HG02642 (cell line): Measurements from ENCODE around the gene MAP3K4.
"Not testable (repeated sequence)": the region's sequence is repeated elsewhere in the genome, so short reads cannot be mapped to it uniquely, and the experiment has no call there.

Source experiments
- ATAC-seq: cut with Tn5 transposase; IDR thresholded peaks from one replicate; pipeline ENCODE4 v1.9.1; 2021; ENCODE audit warnings: mild to moderate bottlenecking; ENCODE audit not compliant: unreplicated experiment, poor library complexity

MAP3K4 gene

DNA sequence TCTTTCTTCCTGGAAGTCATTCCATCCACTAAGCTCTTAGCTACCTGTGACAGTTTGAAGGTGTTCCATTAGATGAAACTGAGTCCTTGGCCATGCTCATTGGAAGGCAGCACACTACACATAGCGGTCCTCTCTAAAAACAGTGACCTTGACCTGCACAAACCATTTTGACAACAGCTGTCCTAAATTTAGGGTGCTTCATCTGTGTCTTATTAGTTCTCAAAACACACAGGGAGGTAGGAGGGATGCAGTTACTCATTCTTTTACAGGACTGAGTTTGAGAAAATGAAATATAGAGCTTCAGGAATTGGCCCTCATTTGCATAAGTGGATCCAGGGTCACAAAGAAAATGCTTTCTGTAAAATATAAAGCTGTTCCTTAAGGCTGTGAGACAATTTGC is 20.4 kb upstream of the MAP3K4 start:
- no peak for ATAC-seq

DNA sequence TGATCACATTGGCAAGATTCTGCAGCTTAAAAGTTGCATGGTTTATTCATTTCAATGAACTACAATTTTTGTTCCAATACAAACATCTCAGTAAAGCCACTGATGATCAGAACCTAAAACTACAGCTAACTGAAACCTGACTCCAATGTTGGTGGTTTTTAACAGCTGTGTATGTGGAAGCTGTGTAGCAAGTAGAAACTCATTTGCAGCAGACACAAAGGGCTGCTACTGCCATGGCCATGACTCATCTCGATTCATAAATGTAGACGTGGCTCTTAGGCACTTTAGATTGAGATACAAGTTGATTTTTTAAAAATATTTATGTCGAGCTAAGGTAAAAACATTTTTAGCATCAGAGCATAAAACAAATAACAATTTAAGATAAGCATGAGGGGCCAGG is 19.5 kb upstream of the MAP3K4 start:
- no peak for ATAC-seq

DNA sequence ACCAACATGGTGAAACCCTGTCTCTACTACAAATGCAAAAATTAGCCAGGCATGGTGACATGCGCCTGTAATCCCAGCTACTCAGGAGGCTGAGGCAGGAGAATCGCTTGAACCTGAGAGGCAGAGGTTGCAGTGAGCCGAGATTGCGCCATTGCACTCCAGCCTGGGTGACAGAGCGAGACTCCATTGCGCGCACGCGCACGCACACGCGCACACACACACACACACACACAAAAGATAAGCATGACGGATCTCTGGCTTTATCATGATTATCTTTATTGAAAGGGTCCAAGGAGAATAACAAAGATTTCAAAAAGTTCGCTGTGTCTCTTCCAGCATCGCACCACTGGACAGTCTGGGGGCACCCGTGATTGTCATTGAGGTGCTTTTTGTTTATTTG is 19.0 kb upstream of the MAP3K4 start:
- not testable (repeated sequence) for ATAC-seq

DNA sequence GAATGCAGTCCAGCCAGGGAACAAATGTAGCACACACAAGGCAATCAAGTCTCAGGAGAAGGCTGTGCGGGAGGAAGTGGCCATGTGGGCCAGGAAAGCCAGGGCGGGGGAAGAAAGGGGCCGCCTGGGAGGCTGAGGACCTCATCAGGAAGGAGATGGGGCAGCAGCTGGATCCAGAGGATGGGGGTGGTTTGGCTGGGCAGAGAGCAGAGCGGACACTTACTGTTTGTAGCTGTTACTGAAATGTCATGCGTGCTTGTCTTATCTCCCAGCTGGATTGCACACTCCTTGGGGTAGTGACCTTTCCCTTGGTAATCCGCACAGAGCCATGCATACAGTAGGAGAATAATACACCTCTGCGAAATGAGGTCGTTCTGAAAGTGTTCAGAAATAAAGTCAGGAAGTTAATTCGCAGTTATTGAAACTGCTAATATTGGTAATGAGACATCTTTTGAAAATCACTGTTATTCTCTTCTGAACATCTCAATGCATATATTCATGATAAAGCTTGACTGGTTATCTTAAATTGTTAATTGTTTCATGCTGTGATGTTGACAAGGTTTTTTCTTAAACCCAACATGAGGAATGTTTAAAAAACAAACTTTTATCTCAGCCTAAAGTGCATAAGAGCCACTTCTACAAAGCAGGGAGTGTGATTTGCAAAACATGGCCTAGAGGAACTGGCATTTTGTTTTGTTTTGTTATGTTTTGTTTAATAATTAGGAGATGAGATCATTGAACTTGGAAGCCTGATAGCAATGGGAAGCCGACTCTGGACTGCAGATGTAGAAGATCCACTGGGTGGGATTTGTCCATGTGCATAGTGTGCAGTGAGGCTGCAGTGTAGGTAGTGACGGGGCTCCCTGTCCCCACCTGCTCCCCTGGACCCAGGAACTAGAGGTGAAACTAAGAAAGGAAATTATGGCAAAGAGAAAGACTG is 18.0 kb upstream of the MAP3K4 start:
- ATAC-seq = no peak

DNA sequence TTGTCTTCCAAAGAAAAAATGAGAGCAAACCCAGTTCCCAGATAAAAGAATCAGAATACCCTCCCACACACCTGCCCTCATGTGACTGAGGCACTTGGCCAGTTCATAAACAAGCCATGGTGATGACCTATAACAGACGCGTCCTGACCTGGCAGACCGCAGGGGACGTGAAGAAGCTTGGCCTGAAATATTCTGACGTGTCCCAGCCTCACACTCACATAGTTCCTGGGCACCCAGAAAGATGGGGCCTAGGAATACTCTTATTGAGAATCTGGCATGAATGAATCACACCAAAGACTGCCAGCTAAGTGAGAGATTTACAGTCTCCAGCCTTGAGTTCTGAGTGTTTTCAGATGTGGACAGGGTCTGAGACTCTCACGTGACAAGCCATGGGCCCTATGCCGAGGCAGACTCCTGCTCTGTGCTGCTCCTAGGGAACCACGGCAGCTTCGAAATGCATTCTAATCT is 17.2 kb upstream of the MAP3K4 start:
- no peak for ATAC-seq

DNA sequence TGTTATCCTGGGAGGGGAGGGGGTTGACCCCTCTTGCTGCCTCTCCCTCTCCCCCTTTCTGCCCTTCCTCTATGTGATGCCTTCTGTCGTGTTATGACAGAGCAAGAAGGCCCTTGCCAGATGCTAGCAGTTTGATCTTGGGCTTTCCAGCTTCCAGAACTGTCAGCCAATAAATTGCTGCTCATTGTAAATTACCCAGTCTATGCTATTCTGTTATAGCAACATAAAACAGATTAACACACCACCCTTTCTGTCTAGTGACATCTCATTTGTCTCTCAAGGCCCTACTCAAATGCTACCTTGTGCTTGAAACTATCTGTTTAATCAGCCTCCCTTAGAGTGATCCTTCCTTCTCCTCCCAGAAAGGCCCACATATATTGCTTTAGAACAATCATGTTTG is 16.4 kb upstream of the MAP3K4 start:
- ATAC-seq = no peak

DNA sequence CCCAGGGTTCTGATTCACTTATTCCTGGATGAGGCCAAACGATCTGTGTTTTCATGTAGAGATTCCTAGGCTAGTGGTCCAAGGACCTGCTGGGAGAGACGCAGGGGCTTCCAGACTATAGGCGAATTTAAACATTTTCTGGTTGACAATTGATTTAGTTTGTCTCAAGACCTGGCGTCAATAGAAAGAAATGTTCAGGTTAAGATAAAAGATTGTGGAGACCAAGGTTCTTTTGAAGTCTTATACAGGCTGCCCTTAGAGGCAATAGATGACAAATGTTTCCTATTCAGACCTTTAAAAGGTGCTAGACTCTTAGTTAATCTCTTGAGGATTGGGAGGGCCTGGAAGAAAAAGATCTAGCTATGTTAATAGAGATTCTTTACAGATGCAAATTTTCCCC is 15.6 kb upstream of the MAP3K4 start:
- ATAC-seq = not testable (repeated sequence)

DNA sequence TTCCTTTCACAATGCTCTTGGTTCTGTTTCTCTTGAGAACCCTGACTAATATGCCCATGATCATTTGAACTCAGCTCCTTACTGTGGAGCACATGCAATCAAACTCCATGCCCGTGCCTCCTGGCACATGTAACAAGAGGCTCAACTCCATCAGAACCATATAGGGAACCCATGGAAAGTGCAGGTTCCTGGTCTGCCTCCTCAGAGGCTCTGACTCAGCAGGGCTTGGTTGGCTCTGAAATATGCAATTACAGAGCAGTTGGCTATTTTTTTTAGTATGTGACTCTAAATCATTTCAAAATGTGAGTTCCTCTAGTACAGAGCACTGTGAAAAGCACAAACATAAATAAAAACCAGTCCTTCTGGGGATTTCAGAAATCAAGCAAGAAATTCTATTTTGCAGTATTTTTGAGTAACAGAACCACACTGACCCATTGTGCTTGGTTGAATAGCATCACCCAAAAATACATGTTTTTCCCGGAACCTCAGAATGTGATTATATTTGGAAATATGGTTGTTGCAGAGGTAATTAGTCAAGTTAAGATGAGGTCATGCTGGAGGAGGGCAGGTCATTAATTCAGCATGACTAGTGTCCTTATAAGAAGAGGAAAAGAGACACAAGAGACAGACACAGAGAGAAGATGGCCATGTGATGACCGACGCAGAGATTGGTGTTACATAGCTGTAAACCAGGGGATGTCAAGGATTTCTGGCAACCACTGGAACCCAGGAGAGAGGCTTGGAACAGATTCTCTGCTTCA is 13.2 kb upstream of the MAP3K4 start:
- no peak for ATAC-seq

DNA sequence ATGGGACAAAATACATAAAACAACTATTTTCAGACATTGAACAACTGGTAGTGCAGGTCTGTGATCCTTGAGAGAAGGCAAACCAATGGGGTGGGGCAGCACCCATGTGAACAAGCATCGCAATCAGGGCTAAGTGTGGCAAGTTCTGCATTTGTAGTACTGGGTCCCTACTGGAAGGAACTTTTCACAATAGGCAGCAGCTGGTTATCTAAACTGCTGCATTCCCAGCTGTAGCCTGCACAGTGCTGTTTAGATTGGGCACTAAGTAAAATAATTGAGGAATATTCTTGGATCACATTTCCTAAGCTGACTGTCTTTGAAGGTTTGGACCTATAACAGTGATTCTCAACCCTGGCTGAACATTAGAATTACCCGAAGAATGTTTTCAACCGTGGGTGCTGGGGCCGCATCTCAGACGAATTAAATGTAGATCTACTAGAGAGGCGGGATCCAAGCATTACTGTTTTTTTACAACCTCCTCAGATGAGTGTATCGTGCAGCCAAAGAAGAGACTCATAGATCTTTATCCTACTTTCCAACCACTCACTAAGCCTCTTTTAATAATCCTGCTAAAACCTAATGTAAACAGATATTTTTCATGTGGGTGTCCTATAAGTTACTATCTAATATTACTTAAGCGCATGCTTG is 12.4 kb upstream of the MAP3K4 start:
- no peak for ATAC-seq

DNA sequence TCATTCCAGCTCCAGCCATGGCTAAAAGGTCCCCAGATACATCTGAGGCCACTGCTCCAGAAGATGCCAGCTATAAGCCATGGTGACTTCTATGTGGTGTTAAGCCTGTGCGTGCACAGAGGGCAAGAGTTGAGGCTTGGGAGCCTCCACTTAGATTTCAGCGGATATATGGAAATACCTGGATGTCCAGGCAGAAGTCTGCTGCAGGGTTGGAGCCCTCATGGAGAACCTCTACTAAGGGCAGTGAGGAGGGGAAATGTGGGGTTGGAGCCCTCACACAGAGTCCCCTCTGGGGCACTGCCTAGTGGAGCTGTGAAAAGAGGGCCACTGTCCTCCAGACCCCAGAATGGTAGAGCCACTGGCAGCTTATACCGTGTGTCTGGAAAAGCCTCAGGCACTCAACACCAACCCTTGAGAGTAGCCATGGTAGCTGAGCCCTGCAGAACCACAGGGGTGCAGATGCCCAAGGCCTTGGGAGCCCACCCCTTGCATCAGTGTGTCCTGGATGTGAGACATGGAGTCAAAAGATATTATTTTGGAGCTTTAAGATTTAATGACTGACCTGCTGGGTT is 8.1 kb upstream of the MAP3K4 start:
- ATAC-seq = not testable (repeated sequence)

DNA sequence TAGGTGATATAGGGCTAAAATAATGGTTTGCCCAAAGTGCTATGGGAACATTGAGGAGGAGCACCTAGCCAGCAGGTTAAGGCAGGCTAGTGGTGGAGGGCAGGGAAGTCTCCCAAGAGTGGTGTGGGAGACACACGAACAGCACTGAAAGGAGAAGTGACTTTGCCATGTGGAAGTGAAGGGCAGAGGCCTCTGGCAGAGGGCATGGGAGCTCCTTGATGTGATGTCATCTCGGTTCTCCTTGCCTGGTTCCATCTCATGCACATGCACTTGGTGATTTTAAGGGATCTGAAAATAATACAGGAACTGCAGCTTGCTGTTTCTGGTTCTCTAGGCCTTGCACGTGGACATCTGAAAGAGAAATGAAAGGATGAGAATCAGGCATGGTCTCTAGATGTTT is 4.7 kb upstream of the MAP3K4 start:
- ATAC-seq = no peak

DNA sequence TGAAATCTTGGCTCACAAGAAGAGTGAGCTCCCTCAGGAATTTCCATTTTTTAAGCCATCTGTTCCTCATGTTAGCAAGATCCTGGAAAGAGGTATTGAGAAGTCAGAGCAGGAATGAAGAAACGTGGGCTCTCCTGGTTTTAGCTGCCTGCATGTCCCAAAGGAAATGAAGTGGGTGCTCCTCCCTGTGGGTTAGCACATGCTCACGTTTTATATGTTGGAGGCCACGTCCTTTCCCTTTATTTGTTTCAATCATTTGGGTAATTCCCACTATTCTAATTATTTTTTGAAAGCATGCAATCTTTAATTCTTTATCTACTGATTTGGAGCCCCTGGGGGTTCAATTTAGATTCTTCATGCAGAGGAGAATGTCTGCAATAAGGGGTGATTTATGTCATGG is 4.3 kb upstream of the MAP3K4 start:
- ATAC-seq = no peak

DNA sequence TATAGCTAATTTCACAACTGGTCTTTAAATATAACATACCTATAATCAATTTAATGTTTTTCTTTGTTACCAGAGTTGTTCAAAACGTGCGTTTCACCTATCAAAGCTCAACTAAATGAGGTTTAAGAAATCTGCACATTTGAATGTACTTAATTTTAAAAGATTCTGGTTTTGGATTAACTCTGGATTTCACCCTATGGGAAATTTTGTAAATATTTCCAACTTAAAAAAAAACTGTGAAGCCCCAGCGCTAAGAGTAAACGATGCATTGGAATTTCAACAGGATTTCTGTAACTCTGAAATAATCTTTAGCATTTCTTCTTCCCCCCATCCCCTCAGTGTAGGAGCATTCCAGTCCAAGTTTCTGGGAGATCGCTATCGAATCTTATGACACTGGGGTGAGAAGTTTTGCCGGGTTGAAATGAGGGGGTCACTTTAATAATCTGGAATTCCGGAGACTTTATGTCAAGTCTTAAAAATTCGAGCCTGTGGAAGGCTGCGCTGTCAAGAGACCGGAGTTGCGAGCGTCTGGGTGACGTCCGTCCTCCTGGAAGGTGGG is 643 bp upstream of the MAP3K4 start:
- ATAC-seq = no peak

DNA sequence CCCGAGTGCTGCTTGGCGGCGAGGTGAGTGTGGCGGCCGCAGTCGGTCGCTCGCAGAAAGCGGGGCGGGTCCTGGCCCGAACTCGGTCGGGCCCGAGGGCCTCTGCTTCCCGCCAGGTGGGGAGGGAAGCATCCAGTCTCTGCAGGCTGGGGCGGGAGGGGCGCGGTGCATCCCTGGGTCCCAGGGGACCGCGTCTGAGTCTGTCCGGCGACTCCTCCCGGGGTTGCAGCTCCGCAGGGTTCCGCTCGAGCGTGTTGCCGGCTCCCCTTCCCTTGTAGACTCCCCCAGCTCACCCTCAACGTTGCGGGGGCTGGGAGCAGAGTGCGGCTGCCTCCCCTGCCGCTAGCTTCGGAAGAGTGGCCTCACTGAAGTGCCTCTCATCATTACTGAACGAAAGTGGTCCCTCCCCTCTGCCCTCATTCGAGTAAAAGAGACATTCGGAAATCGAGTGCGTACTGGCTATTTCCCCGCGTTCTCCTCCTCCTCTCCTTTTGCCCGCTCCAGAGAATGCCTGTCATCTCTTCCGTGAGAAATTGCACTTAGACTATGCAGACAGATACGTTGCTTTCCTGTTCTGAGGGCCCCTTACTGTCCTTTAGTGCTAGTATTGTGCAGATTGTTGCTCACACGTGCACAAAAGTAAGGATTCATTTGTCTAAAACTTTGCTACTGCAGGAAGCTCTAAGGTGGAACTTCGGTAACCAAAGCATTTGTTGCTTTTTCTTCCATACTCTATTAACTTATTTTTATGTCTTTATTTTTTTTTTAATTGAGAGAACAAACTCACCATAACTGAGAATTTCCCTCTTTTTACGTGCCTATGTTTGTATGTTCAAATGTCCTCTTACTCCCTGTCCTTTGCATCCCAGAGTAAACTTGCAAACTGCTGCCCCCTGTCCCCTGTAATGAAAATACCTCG is 751 bp downstream of the MAP3K4 start:
- peak; percentile 62 for ATAC-seq

DNA sequence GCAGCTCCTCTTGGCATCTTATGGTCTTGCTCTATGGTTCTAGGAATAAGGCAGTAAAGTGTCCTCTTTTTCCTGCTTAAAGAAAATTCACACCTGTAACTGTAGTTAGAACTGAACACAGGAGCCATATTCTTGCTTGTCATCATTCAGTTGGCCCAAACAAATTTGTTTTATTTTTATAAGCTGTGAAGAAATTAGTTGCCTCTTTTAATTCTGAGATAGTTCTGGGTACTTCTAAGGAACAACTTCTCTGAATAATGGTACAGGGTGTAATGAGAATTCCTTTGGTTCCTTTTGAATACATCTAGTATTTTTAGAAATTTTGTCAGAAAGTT is 1.4 kb downstream of the MAP3K4 start:
- ATAC-seq = no peak

DNA sequence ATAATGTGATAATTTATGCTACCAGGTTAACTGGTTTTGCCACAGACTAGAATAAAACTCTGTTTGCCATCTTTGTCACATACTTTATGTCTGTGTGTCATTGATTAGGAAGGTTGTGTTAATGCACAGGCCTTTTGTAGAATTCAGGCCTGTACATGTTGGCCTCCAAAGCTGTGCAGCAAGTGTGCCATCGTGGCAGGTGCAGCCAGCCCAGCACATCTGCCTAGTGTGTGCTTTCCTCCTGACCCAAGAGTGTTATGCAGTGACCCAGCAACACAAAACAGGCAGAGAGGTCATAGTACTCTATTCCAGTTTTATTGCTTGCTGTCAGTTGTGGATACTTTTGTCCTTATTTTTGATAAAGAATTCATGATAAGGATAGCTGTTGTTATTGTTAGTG is 3.7 kb downstream of the MAP3K4 start:
- ATAC-seq = no peak

DNA sequence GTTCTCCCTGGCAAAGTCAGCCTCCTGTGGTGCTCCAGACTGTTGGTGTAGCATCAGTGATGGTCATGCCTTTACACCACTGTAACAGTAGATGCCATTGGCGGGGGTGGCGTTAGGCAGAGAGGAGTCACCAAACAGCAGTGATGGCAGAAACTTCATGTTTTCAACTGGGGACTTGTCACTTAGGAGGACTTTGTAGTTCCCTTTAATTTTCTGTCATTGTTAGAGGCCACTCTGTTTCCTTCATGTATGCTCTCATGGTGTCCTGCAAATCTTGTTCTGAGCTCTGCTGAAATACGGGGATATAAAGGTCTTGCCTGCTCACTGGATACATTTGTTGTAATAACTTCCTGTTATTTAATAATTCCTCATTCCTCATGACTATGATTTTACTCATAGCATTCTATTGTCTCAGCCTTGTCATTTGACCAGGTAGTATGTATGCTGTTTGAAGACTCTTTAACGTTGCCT is 4.6 kb downstream of the MAP3K4 start:
- ATAC-seq = no peak

DNA sequence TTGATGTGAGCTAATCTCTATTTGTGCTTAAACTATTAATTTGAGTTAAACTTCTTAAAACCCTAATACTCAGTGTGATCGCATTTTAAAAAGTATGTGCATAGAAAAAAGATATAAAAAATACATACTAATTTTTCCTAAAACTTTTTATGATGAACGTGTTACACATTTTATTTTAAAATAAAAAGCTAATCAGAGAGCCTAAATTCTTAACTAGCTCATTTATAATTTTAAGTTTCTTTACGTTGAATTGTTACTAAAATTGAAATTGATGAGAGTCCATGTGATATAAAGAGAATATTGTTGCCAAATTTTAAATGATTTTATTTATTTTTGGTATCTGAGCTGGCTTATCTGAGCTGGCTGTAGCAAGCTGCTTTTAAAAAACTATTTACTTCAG is 6.6 kb downstream of the MAP3K4 start:
- ATAC-seq = no peak

DNA sequence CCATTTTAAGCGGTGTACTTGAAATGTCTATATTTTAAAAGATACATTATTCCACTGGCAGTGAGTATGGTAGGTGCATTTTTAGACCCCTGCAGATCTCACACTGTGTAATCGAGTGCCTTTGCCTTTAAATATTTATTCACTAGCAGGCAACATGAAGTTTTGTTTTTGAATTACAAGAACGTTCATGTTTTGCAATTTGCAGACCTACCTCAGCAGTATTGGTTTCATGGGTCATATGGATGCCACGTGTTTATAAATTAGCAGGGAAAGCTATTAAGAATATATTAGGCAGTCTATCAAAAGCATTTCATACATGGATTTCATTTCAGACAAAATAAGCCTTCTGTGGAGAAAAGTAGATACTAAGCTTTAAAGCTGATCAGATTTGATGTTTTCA is 7.2 kb downstream of the MAP3K4 start:
- no peak for ATAC-seq
